ENCODE measurements around the gene TAS2R41.

The TAS2R41 gene, protein sequence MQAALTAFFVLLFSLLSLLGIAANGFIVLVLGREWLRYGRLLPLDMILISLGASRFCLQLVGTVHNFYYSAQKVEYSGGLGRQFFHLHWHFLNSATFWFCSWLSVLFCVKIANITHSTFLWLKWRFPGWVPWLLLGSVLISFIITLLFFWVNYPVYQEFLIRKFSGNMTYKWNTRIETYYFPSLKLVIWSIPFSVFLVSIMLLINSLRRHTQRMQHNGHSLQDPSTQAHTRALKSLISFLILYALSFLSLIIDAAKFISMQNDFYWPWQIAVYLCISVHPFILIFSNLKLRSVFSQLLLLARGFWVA

DNA sequence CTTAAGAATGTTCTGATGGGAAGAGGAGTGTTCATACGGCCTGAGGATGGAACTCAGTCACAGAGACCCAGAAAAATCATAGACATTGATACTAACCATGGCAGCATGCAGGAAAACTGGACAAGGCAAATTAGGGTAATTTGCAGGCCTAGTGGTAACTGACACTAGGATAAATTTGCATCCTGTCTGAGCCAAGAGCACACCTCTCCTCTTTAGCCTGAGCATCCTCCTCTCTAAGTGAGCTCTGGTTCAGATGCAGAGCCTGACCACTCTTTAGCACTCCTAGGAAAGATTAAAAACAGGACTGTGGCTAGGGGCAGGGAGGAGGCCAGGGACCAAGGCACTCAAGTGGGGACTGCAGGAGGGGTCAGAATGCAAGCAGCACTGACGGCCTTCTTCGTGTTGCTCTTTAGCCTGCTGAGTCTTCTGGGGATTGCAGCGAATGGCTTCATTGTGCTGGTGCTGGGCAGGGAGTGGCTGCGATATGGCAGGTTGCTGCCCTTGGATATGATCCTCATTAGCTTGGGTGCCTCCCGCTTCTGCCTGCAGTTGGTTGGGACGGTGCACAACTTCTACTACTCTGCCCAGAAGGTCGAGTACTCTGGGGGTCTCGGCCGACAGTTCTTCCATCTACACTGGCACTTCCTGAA is at the start of gene TAS2R41:
TSS of gene TAS2R41 (plus strand) at position 373 of the 650 bp plus-strand sequence. CDS start at position 373, 0 bp downstream.
- no peak for DNase-seq (ENCODE audit: low read depth)

DNA sequence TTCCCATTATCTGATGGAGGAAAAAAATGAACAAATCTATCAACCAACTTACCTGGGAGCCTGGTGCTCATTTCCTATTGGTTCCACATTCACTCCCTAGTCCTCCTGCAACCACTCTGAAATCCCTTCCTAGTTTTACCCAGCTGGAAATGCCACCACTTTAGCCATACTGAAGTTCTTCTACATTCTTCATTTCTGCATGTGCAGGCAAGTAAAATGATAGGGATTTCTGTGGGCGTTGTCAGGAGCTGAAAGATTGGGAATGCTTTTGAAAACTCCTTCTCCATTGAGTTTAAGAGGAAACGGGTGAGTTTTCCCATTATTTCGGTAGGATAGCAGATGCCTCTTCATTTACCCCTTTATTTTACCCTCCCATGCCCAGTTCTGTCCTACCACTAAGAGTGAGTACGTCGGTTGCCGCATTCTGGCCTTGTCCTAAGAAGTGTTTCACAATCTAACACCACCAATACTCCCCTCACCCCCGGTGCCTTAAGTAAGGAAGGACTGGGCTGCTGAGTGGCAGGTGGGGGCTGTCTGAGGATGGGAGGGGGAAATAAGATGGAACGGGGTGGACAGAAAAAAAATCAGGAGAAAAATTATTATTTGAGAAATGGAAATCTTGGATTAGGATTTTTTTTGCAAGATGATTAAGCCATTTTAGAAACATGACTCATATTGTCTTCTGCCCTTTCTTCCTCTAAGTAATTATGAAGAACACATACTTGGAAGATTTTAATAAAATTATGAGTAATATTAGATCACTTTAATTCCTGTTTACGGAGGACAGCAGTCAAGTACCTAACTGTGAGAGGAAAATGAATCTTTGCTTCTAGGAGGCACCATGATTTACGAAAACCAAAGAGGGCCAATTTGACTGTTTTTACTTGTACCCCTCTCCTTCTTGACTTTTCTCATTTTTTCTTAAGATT is 47.6 kb upstream of the TAS2R41 start:
- no peak for DNase-seq (ENCODE audit: low read depth)

DNA sequence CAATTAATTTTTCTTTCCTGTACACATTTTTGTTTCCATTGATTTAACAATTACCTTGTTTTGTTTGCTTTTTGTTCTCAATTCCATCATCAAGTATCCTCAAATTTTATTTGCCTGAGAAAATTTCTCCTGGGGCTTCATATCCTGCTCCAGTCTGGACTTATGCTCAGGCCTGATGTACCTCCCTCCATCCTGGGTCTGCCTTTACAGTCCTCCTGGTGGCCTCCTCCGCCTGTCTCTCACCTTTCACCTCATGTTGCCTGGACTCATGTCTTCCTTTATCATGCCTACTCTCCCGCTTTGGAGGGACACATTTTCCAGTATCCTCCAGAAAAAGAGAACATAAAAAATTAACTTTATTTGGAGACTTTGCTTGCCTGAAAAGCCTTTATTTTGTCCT is 46.6 kb upstream of the TAS2R41 start:
- no peak for DNase-seq (ENCODE audit: low read depth)

DNA sequence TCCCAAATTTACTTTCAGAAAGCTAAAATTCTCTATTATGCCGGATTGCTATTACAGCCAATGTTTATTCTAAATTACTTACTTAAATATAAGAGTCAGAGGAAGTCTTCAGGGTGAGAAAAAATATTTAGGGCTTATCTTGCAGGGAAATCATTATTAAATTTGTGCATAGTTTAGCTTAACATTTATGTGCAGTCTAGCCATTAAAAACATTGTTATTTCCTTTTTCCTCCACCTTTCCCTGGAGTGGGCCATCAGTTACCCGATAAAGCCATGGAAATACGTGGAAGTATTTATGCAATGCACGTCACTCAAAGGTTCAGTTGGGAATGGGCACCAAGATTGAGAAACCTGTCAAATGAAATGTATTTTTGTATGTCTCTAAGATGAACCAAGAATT is 43.9 kb upstream of the TAS2R41 start:
- no peak for DNase-seq (ENCODE audit: low read depth)

DNA sequence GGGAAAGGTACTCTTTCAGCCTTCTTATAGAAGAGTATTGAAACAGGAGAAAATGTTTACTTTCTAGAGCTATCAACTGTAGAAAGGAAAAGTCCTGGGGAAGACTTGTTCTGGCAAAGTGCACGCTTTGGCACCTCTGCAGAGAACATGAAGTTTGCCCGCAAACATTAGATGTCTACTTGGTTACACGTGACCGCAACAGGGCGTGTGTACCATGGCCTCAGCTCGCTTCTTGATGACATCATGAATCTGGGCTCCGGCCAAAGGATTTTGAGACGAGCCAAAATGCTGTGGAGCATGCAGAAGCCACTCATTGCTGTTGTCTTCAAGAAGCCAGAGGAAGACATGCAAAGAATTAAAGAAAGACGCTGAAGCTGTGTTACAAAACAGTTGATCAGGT is 43.0 kb upstream of the TAS2R41 start:
- DNase-seq (ENCODE audit: low read depth) = no peak

DNA sequence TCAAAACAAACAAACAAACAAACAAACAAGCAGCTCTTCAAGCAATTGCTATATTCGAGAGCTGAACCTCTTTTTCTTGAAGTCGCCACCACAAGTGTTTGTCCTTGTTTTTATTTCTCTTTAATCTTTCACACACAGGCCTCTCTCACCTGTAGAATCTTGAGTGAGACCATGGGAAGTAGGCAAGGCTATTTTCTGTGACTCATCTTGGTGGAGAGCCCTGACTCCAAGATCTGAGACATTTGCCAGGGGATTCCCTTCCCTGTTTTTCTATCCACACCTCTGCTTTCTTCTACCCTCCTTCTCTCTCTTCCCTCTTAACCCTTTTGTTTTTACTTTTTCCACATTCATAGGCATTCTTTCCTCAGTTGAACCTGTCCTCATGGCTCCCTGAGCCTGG is 42.4 kb upstream of the TAS2R41 start:
- DNase-seq (ENCODE audit: low read depth) = no peak

DNA sequence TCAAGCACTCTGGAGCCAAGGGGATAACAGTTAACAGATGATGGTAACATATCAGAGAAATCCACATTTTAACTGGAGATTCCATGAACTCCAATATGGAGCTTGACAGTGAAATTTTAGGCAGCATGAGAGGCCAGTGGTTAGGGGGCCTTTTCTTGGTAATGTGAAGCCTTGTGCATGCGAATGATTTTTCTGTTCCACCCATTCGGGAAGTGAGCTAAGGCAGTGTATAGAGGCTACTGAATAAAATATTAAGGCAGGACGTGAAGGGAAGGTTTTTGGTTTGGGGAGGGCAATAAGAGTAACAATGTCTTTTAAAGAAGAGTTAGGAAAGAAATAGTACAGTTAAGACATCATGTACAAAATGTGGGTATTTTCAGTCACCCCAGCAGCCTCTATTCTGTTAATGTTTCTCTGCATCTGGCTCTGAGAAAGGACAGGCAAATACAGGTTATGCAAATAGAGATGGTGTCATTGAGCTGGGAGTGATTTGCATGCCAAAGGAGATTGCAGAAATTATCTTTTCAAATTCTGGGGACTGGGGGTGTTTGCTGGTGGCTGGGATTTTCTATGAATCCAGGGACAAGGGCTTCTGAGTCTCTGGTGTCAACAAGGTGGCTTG is 41.2 kb upstream of the TAS2R41 start:
- no peak for DNase-seq (ENCODE audit: low read depth)

DNA sequence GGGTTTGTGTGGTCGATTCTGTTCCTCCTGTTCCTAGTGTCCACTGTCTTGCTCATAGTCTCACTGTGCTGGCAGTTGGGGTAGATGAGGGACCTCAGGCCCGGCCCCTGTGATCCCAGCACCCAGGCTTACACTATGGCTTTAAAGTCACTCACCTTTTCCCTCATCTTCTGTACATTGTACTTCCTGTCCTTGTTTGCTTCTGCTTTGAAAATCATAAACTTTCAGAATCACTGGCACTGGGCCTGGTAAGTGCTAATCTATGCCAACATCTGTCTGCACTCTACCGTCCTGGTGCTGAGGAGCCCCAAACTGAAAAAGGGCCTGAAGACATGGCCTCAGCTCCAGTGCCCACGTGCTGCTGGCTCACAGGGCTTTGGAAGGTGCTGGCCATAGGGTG is 40.1 kb upstream of the TAS2R41 start:
- no peak for DNase-seq (ENCODE audit: low read depth)

DNA sequence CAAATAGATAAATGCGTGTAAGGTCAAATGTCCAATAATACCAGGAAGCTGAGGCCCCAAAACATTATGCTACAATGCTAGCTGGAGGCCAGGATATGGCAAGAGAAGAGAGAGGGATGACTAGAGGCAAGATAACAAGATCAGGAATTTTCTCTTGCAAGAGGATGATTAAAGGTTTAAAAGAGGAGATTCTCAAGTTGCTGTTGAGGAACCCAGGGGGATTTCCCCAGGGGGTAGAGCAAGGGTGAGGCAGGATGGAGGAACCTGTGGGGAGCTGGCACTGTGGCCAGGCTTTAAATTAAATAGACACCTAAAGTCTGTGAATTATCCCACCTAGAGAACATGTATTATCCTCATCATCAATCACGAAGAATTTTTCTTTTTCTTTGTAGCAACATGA is 37.8 kb upstream of the TAS2R41 start:
- no peak for DNase-seq (ENCODE audit: low read depth)

DNA sequence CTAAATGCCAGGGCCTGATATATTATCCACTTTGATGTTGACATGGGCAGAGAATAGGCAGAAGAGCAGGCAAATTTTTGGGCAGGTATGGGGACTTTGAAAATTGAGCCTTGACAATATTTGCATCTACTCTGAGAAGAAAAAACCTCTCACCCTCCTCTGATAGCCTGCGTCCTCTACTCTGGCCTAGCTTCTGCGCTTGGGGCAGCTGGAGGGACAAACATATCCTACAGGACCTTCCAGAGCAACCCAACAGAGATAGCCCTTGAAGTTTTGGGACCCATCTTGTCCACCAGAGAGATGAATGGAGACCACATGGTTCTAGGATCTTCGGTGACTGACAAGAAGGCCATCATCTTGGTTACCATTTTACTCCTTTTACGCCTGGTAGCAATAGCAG is 34.5 kb upstream of the TAS2R41 start, which contains the start of gene TAS2R60:
TSS of gene TAS2R60 (plus strand) at position 301 of the 400 bp plus-strand sequence. CDS start at position 301, 0 bp downstream.
- DNase-seq (ENCODE audit: low read depth) = no peak

DNA sequence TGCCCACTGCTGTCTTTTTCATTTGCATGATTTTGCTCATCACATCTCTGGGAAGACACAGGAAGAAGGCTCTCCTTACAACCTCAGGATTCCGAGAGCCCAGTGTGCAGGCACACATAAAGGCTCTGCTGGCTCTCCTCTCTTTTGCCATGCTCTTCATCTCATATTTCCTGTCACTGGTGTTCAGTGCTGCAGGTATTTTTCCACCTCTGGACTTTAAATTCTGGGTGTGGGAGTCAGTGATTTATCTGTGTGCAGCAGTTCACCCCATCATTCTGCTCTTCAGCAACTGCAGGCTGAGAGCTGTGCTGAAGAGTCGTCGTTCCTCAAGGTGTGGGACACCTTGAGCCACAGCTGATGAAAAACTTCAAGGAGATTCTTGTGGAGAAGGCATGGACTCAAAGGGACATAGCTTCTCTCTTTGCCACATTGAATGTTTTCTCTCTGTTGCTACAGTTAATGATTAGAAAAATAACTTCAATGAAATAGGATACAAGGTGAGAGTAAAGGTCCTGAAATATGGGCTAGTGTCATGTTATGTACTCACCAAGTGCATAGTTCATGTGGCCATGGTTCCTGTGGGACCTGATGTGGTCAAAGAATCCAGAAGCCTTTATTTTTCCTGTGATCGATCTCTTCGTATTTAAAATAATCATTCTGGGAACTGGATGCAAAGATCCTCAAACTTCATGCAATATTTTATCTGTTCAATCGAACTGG is 33.5 kb upstream of the TAS2R41 start:
- no peak for DNase-seq (ENCODE audit: low read depth)

DNA sequence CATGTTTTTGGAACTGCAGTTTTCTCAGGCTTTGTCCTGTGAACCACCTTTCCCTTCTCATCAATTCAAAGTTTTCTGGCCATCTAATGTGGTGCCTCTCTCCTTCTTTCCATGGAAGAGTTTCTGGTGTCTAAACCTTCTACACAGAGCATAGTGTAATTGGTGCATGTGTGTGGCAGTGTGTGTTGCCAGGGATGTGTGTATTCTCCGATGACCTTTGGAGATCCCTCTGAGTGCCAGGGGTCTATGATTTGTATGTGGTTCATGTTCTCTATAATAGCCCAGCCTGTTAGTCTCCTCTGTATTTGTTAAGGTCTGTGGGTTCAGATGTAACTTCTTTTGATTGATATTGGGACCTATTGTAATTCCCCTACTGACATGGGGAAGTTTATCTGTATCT is 32.9 kb upstream of the TAS2R41 start:
- DNase-seq (ENCODE audit: low read depth) = no peak

DNA sequence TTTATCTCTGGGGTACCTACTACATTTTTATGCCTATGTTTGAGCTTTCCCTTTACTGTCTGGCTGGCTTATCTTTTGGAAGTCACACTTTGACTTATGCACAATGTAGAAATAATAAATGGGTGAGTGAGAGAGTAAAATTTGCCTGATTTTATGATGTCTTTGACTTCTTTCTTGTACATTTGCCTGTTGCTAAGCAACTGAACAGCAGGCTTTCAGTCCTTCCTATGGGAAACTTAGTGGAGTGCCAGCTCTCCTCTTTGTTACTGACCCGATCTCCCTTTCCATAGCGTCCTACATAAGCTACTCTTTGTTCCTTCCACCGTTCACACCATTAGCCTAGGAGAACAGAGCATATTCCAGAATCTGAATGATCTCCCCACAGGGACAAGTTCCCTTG is 30.2 kb upstream of the TAS2R41 start:
- no peak for DNase-seq (ENCODE audit: low read depth)

DNA sequence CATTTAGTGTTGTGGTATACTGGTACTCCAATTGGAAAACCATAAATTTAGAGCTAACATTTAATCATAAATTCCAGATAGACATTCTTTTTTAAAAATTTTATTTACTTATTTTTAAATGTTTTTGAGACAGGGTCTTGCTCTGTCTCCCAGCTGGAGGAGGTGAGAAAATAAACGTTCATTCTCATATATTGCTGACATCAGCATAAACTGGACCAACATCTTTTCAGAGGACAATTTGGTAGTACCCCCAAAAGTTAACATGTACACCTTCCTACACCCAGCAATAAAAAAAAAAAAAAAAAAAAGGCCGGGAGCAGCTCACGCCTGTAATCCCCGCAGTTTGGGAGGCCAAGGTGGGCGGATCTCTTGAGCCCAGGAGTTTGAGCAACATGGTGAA is 29.2 kb upstream of the TAS2R41 start:
- no peak for DNase-seq (ENCODE audit: low read depth)

DNA sequence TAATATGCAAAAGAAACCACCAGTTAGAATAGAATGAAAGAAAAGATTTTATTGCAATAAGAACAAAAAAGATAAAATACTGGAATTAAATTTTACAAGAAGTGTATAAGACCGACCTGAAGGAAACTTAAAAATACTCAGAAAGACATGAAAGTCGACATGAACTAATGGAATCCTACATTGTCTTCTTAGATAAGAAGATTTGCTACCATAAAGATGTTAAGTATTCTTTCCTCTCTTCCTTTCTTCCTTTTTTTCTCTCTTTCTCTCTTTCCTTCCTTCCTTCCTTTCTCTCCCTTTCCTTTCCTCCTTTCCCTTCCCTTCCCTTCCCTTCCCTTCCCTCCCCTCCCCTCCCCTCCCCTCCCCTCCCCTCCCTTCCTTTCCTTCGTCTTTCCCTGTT is 27.9 kb upstream of the TAS2R41 start:
- DNase-seq (ENCODE audit: low read depth) = no peak

DNA sequence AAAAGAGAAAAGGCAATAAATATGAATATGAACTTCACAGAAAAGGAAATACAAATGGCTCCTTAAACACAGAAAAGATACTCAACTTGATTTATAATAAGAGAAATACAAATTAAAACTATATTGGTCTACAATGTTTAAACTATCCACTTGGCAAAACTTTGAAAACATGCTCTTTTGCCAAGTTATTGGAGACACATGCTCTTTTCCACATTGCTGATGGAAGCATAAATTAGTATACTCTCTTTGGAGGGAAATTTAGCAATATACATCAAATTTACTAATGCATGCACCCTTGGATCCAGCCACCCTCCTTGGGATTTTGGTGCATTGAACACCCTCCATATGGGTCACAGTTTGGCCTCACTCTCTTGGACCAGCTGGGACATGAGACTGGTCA is 26.6 kb upstream of the TAS2R41 start:
- DNase-seq (ENCODE audit: low read depth) = no peak

DNA sequence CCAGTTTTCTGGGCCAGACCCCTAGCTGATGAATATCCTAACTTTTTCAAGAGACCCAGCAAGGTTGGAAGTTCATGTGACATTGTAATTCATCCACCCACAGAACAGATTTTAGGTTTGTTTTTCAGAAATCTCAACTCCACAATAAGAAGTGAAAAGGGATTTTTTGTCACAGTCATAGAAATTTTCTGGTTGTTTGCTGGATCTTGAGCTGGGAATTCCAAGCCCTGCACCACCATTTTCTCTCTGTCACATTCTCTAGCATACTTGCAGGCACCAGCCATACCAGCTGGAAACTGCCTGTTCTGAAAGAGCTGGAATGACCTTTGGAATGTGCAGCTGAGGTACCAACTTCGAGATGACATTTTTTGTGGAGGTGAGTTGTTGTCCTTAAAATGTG is 25.9 kb upstream of the TAS2R41 start:
- DNase-seq (ENCODE audit: low read depth) = no peak

DNA sequence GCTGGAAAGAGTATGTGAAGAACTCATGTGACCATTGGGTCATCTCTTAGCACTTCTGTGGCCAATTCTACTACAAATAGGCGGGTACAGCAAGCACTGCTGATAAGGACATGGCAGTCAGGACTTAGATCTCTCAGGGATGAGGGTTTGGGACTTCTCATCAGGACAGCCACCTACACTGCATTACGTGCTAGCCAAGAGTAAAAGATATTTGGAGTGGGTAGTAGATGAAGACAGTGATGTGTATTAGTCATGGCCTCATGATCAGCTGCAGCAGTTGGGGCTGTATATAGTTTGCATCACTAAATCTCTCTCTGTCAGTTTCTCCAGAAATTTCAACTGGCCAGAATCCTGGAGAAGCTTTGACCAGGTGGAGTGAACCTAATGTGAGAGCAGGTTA is 25.2 kb upstream of the TAS2R41 start:
- DNase-seq (ENCODE audit: low read depth) = no peak

DNA sequence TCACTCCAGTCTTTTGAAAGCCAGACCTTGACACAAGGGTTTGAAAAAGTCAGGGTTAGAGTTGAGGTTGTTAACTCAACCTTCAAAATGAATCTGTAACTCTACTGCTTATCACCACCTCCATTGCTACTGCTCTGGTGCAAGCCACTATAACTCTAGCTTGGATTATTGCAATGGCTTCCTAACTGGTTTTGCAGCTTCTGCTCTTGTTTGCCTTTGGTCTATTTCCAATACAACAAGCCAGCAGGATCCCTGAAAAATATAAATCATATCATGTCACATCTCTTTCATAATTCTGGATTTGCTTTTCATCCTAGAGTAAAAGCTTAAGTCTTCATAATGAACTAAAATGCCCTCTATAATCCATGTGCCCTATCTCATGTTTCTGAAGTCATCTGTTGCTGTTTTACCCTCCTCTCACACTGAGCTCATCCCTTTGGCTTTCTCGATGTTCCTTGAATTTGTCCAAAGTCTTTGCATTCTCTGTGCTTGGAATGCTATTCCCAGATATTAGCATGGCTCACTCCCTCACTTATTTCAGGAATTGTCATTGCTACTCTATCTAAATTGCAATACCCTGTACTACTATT is 23.5 kb upstream of the TAS2R41 start:
- no peak for DNase-seq (ENCODE audit: low read depth)

DNA sequence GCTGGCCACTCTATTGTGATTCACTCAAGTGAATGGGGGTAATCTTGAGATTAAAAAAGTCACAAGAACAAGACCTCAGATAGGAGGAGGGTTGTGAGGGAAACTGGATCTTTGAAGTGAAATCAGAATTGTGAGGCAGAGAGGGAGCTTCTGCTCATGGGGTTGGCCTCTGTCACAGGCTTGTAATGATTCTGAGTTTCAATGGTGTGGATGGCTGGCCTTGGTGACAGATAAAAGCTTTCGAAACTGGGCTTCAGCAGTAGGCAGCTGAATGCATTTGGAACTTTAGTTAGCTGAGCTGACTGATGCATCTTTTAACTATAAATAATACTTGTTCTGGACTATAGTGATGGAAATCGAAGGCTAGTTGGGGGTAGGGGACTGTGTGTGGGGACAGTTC is 22.2 kb upstream of the TAS2R41 start:
- DNase-seq (ENCODE audit: low read depth) = no peak

DNA sequence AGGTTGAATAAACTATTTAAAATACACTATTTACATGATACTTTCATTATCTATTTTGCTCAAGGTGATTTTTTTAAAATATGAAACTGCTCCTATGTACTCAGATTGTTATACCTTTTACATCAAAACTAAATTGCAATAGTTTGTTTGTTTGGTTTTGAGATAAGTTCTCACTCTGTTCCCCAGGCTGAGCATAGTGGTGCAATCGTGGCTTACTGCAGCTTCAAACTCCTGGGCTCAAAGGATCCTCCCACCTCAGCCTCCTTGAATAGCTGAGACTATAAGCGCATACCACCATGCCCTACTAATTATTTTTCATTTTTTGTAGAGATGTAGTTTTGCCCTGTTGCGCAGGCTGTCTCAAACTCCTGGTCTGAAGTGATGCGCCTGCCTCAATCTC is 21.7 kb upstream of the TAS2R41 start:
- DNase-seq (ENCODE audit: low read depth) = no peak

All from activated T-helper 1 cell treated with Interleukin-2 at 50 U/mL for 16 hours (primary cell).